GM19351 (cell line): Measurements from ENCODE around the gene ARHGAP36.

ENCODE experiments used
- ATAC-seq: cut with Tn5 transposase; IDR thresholded peaks from one replicate; pipeline ENCODE4 v1.9.1; 2021; ENCODE audit warnings: mild to moderate bottlenecking, moderate library complexity; ENCODE audit not compliant: unreplicated experiment

The ARHGAP36 gene, protein sequence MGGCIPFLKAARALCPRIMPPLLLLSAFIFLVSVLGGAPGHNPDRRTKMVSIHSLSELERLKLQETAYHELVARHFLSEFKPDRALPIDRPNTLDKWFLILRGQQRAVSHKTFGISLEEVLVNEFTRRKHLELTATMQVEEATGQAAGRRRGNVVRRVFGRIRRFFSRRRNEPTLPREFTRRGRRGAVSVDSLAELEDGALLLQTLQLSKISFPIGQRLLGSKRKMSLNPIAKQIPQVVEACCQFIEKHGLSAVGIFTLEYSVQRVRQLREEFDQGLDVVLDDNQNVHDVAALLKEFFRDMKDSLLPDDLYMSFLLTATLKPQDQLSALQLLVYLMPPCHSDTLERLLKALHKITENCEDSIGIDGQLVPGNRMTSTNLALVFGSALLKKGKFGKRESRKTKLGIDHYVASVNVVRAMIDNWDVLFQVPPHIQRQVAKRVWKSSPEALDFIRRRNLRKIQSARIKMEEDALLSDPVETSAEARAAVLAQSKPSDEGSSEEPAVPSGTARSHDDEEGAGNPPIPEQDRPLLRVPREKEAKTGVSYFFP

DNA sequence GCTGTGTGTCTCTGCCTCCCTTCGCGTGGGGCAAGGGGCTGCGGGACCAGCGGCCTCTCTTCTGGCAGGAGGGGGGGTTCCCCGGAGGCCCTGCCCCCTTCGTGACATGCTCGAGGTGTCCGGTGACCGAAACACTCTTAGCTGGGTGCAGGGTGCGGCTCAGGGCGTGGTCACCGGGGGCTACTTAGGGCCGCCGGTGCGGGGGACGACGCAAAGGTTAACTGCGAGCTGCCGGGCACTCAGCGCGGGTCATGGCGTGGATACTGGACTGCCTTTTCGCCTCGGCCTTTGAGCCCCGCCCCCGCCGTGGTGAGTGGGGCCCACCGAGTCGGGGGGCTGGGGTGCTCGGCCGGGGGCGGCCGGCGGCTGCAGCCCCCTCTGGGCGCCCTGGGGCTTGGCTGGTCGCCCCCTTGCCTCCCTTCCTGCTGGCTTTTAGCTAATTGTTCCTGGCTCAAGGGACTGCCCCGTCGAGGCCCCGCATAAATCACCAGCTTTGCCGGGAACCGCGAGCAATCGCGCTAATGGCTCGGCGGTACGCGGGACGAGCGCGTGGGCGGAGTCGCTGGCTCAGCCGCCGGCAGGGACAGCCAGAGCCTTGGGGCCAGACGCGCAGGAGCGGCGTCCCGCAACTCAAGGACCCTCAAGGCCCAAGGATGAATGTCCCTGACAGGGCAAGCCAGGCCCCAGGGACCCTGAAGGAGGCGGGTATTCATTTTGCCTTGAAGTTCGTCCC lies at the start of gene ARHGAP36:
TSS of gene ARHGAP36 (plus strand) at position 211 of the 733 bp plus-strand sequence. CDS start 23,320 bp downstream, outside the sequence.
- ATAC-seq, result no peak

DNA sequence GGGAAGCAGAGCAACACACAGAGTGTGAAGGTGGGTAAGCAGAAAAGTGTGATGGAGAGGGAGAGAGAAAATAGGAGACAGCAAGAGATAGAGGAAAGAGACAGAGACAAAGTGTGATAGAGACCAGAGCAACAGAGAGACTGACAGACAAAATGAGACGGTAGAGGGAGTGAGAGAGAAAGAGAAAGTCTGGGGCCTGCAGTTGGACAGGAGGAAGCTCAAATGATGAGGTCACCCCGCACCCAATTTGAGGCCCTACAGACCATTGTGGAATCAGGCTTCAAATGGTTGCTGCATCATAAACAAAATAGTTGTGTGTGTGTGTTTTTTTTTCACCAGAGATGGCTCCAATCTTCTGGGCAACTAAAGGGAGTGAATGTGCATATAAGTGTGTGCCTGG lies 48.0 kb upstream of the ARHGAP36 start:
- no peak for ATAC-seq

- ATAC-seq, result no peak
Observed at GRCh38 chrX:131025336-131025735, 32.8 kb upstream of the ARHGAP36 start.

GRCh38 chrX:131032354-131033230 lies 25.6 kb upstream of the ARHGAP36 start:
- no peak for ATAC-seq

- ATAC-seq, result no peak
Observed at GRCh38 chrX:131034063-131034462, 24.1 kb upstream of the ARHGAP36 start.

DNA sequence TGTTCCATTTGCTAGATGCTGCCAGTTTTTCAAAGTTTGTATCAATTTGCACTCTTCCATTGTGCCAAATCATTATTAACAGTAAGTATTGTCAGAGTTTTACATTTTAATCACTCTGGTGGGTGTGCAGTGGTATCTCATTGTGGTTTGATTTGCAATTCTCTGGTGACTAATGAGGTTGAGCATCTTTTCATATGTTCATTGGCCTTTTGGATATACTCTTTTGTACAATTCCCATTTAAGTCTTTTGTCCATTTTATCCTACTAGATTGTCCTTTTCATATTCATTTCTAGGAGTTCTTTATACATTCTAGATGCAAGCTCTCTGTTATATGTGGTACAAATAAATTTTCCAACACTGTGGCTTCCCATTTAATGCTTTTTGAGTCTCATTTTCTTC lies 17.4 kb upstream of the ARHGAP36 start:
- ATAC-seq, result no peak

- ATAC-seq, result no peak
Observed at GRCh38 chrX:131041667-131042066, 16.5 kb upstream of the ARHGAP36 start.

DNA sequence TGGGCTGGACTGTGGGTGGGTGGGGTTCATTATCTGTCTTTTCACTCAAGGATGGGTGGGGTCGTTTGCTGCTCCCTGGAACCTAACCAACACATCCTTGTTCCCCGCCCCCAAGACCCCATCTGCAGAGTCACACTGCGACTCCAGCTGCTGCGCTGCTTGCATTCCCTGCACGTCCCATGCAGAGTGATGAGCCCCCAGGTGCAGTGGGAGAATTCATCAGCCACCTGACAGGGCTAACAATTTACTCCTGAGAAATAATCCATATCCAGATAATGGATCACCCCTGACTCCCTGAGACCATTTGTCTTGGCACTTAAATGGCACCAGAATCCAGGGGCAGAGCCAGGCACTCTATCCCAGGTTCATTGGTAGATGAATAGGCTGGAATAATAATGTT lies 12.4 kb upstream of the ARHGAP36 start:
- no peak for ATAC-seq

- no peak for ATAC-seq
Observed at GRCh38 chrX:131046596-131046995, 11.6 kb upstream of the ARHGAP36 start.

DNA sequence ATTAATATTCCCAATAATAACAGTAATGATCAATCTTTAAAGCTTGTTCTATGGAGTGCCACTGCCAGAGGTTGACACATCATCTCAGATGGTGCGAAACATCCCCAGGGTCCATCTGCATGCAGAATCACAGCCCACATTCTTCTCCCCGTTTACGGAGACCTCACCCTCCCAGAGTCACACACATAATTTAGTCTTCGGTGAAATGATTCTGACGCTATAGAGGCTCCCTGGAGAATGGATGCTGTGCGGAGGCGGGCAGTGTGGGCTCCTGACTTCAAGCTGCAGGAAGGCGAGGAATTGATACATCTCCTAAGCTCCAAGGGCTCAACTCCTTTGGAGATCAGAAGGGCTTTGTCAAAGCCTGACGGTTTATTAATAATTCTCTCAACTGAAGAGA lies 11.0 kb upstream of the ARHGAP36 start:
- no peak for ATAC-seq

GRCh38 chrX:131053076-131053475 lies 5.1 kb upstream of the ARHGAP36 start:
- no peak for ATAC-seq

- no peak for ATAC-seq
Observed at GRCh38 chrX:131054906-131055305, 3.2 kb upstream of the ARHGAP36 start.

DNA sequence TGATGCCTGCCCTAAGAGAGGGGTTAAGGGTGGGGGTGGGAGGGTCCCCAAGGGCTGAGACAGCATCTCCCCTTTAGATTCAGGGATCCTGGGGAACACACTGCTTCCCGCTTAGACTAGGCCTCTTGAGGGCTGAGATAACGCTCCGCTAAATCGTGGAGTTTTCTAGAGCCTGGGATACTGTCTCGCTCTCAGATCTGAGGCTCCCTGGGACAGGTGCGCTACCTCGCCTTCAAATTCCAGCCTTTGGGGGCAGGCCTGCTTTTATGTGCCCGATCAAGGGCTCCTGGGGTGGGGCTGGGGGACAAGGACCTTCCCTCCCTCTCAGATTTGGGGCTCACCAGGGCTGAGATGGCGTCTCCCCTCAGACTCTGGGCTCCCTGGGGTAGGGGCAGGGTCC lies 440 bp upstream of the ARHGAP36 start:
- no peak for ATAC-seq

GRCh38 chrX:131059246-131059645 lies 1.1 kb downstream of the ARHGAP36 start:
- ATAC-seq, result no peak

- ATAC-seq, result no peak
Observed at GRCh38 chrX:131060147-131060546, 2.0 kb downstream of the ARHGAP36 start.

GRCh38 chrX:131061306-131061705 lies 3.2 kb downstream of the ARHGAP36 start:
- ATAC-seq, result no peak

GRCh38 chrX:131063613-131064012 lies 5.5 kb downstream of the ARHGAP36 start:
- no peak for ATAC-seq

GRCh38 chrX:131066237-131066636 lies 8.1 kb downstream of the ARHGAP36 start:
- no peak for ATAC-seq

GRCh38 chrX:131067216-131067615 lies 9.1 kb downstream of the ARHGAP36 start:
- ATAC-seq, result no peak

GRCh38 chrX:131067846-131068745 lies 9.9 kb downstream of the ARHGAP36 start:
- ATAC-seq, result no peak
